NCI-H187 treated with DMSO at 0.1 percent for 48 hours (cell line): ENCODE results near the gene ARVCF.
A peak's percentile ranks its signal among the peaks of the same experiment; 100 is the strongest.

ENCODE experiments used
- DNase-seq: peaks from one replicate; lab custom pipeline; 2025; lab: John Stamatoyannopoulos, UW

Gene ARVCF

DNA sequence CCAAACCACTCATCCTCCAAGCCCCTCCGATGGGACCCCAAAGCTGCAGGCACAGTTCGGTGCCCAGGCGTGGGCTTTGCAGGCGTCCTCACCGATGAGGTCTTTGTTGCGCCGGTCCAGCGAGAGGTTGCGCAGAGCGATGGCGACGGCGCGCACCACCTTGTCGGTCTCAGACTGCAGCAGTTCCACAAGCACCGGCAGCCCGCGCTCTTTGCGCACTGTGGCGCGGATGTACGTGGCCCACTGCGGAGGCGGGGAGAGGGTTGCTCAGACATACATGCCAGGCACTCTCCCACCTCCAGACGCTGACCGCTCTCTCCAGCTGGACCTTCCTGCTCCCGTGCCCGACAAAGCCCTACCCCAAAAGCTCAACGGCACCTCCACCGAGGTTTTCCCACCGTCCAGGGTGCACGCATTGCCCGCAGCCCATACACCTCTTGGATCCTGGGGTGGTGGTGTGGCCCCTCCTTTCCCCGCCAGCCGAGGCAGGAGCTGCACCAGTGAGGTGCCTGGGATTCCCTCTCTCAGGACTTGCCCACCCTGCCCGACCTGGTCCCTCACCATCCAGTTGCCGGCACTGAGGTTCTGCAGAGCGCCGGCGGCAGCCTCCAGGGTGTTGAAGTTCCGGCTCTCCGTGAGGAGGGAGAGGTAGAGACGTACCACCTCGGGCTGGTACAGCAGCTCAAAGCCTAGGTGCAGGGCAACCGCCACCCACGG lies 42.9 kb downstream of the ARVCF start:
- DNase-seq = no peak

DNA sequence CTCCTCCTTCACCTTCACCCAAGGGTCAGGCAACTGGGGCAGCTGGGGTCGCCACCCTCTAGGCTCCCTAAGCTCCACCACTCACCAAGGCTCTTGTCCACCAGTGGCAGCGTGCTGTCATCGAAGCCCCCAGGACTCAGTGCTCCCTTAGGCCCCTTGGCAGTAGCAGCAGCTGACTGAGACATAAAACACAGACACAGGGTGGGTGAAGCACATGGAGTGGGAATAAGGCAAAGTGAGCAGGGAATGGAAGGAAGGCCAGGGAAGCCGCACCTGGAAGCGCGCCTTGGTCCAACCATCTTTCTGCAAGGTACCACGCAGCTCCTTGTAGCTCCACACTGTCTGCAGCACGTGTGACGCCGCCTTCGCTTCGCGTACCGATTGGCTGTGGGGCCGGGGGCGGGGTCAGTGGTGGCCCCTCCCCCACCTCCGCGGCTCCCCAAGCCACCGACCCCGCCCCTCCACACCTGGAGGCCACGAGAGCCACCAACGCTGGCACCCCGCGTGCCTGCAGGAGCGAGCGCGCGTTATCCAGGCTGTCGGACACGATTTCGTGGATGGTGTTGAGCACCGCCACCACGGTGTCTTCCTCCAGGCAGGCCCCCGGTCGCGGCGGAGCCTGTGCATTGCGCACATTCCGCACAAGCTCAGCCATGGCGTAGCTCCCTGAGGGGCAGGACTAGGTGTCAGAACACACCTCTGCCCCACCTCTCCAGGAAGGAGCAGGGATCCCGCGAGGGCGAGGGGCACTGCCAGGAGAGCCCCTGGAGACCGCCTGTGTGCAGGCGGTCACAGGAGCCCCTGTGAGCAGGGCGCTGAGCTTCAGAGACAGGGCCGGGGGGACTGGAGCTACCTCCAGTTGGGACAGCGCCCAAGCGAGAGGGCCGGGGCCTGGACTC lies 43.7 kb downstream of the ARVCF start:
- DNase-seq = no peak

DNA sequence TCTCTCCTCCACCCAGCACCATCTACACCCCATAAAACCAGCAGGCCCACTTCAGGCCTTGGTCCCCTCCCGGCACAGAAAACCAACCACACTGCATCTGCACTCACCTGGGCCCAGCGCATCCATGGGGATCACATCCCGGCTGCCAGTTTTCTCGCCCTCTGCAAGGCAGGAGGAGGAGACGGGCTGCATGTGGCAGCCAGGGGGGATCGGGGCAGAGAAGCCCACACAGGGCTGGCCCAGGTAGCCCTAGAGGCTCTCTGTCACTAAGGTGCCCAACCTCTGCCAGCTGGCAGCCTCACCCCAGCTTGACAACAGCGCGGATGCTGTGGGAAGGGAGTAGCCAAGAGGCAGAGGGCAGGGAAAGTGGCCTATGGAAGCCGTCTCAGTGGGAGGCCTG lies 44.4 kb downstream of the ARVCF start:
- no peak for DNase-seq

DNA sequence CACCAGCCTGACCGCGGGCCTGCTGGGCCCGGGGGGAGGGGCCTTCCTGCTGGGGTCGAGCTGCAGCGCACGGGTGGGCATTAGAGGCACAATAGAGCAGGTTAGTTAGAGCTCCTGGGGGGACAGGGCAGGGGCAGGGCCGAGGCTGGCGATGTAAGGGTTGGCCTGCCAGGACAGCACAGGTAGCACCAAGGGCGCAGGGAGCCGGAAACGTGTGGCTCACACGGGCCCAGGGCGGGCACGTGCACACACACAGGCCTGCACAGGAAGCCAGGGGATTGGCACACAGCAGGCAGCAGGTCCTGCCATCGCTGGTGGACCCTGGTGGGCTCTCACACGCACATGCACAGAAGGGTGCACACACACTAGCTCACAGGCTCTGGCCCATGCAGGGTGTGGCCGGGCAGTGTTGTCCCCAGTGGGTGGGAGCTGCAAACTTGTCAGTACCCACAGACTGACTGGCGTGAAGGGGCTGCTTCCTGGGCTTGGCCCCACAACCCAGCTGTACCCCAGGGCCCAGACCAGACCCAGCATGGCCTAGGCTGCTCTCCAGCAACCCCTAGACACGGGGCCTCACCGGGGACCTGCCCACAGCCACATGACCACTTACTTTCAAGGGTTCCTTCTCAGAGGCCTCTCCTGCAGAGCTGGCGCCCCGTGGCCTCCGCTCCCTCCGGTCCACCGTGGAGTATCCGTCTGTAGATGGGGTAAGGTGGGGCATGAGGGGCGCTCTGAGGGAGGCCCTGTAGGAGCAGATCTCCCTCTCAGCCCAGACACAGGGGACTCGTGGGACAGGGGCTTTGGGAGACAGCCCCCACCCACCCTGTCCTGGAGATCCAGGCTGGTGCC lies 45.1 kb downstream of the ARVCF start:
- no peak for DNase-seq

DNA sequence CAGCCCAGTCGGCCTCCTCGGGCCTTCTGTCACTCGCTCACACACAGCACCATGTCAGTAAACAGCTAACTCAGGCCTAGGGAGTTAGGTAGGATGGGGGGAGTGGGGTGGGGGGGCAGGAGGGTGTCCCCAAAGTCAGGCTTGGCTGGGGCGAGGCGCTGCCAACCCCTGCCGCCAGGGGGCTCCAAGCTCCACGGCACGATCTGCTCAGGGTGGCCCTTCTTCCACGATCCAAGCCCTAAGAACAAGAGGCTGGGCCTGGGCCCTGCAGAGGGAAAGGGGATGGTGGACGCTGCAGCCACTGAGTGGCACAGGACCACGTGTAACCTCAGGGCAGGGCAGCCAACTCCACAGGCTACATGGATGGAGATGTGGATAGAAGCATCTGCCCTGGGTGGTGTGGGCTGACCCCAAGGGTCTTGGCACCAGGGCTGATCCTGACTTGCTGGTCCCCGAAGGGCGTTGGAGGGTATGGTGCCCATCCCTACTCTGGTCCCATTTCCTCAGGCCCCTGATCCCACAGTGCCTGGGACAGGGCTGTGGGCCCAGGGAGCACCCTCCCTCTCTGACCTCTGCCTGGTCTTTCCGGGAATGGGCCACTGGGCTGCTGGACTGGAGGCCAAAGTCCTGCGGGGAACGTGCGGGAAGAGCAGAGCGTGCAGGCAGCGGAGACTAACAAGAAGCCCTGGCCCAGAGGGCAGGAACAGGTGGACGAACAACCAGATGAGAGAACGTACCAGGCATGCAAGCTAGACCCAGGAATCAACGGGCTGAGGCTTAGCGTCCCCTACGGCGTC lies 45.9 kb downstream of the ARVCF start:
- no peak for DNase-seq

DNA sequence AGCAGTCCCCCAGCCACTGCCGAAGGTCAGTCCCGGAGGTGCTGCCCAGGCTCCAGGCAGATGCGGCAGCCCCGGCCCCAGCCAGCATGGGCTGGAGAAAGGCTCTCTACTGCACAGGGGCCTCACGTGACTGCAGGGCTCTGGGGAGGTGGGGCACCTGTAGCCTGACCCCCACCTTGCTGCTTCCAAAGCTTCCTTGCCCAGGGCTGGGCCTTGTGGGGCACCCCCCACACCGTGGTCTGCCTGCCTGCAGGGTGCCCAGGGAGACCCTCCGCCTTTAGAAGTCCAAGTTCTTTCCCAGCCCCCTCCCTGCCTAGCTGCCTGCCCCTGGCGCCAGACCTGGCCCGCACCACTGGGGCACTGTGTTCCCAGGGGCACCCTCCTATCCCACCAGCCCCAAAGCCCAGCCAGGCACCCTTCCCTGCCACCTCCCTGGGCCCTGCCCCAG lies 46.6 kb downstream of the ARVCF start:
- DNase-seq = no peak

DNA sequence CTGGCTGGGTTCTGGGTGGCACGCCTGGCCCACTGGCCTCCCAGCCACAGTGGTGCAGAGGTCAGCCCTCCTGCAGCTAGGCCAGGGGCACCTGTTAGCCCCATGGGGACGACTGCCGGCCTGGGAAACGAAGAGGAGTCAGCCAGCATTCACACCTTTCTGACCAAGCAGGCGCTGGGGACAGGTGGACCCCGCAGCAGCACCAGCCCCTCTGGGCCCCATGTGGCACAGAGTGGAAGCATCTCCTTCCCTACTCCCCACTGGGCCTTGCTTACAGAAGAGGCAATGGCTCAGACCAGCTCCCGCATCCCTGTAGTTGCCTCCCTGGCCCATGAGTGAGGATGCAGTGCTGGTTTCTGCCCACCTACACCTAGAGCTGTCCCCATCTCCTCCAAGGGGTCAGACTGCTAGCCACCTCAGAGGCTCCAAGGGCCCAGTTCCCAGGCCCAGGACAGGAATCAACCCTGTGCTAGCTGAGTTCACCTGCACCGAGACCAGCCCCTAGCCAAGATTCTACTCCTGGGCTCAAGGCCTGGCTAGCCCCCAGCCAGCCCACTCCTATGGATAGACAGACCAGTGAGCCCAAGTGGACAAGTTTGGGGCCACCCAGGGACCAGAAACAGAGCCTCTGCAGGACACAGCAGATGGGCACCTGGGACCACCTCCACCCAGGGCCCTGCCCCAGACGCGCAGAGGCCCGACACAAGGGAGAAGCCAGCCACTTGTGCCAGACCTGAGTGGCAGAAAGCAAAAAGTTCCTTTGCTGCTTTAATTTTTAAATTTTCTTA lies 47.3 kb downstream of the ARVCF start:
- DNase-seq = no peak

DNA sequence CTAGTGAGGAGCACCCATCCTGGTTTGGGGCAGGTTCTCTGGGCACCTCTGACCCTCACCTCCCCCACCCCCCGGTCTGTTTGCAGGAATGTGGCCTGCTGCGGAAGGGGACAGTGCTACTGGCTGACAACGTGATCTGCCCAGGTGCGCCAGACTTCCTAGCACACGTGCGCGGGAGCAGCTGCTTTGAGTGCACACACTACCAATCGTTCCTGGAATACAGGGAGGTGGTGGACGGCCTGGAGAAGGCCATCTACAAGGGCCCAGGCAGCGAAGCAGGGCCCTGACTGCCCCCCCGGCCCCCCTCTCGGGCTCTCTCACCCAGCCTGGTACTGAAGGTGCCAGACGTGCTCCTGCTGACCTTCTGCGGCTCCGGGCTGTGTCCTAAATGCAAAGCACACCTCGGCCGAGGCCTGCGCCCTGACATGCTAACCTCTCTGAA lies 48.2 kb downstream of the ARVCF start:
- DNase-seq = no peak

DNA sequence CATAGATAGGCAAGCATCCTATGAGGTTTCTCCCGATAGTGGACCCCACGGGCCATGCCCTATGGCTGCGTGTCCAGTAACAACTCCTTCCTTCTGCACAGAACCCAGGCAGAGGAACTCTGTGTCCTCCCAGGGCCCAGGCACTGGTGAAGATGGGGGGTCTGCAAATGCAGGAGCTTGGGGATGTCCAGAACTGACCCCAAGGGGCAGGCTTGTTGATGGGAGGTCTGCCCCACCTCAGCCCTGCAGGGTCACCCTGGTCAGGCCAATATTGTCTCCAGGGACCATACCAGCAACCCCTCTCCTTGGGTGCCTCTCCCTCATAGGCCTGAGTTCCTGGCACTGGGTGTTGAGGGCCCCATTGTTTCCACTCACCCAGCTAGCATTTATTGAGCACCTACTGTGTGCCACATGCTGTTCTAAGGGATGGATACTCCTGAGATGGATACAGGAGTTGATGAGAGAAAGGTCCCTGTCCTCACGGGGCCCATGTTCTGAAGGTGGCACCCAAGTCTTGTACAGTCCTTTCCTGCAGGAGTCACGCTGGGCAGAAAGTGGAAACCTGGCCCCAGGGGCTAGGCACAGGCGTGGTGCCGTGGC lies 48.7 kb downstream of the ARVCF start:
- no peak for DNase-seq

DNA sequence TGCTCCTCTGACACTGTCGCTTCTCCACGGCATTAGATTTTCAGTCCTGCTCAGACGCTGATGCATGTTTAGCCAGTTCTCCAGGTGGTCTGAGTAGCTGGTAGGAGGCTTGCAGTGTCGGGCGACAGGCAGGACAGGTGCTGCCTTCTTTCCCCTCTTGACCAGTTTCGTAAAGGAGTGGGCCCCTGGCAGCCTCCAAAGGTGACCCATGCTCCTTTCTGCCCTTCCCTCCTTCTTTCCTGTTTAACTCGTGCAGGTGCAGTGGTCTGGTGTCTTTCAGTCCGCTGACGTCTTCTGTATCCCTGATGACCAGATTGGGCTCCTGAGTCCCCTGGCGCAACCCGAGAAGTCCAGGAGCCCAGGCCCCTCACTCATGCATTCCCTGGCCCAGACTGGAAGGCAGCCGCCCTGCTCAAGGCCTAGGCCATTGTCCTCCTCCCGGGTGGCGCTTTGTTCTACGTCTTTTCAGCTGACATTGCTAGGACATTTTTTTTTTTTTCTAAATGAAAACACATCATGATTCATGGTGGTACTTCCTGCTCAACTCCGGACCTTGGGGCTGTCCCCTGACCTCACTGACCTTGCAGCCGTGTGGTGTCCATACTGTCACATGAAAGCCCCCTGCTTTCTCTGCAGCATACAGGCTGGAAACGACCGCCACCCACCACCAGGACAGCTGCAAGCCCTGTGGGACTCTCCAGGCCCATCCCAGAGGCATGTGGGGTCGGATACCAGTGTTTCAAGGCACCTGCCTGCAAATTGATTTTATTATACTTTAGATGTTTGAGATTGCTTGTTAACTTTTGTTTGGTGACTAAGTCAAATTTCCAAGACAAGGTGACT lies 49.5 kb downstream of the ARVCF start:
- DNase-seq = no peak

DNA sequence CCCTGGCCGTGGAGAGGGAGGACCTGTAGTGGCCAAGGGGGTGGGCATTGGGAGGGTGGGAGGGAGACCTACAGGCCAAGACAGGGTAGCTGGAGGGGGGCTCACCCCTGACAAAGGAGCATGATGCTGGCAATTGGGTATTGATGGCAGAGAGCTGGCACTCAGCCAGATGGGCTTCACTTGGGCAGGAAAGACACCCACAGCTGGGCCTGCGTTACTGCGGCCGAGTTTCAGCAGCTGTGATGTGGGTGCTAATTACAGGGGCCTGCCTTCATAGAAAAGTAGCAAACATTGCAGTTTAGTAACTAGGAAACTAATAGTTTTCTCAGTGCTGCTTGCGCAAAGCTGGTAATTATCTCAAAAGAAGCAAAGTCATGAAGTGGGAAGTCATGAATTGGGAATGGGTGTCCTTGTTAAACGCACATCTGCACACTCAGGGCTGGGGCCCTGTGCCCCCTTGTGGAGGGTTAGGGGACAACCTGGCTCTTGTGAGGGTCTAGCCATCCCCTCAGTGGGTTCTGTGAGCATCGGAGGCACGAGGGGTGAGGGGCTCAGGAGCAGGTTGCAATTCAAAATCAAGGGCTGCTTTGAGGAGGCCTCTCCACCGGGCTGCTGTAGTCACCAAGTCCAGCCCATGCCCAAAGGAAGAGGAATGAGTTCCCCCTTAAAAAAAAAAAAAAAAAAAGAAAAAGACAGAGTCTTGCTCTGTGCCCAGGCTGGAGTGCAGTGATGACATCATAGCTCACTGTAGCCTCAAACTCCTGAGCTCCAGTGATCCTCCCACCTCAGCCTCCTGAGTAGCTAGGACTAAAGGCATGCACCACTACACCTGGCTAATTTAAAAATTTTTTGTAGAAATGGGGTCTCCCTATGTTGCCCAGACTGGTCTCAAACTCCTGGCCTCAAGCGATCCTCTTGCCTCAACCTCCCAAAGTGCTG lies 50.6 kb downstream of the ARVCF start:
- DNase-seq = no peak

DNA sequence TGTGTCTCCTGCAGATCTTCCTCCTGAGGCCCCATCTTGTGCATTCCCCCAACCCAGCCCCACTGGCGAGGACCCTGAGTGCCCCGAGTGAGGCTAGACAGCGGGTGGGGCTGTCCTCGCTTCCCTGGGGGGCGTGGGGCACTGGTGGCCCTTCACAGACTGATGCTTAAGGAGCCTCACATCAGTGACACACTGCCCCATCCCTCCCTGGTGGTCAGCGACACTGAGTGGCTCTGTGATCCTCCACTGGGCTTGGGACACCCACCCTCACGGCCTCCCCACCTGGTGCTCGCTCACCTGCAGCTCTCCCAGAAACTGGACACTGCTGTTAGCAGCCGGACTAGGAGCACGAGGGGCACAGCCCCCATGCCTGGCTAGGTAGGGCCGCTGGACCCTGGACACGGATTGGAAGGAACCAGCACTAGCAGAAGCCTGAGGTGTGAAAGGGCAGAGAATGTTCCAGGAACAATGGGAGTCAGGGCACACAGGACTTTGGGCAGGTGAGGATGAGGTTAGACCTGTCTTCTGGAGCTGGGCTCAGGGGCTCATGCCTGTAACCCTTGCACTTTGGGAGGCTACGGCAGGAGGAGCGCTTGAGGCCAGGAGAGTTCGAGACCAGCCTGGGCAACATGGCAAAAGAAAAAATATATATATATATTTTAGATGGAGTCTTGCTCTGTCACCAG lies 51.8 kb downstream of the ARVCF start:
- DNase-seq = no peak

DNA sequence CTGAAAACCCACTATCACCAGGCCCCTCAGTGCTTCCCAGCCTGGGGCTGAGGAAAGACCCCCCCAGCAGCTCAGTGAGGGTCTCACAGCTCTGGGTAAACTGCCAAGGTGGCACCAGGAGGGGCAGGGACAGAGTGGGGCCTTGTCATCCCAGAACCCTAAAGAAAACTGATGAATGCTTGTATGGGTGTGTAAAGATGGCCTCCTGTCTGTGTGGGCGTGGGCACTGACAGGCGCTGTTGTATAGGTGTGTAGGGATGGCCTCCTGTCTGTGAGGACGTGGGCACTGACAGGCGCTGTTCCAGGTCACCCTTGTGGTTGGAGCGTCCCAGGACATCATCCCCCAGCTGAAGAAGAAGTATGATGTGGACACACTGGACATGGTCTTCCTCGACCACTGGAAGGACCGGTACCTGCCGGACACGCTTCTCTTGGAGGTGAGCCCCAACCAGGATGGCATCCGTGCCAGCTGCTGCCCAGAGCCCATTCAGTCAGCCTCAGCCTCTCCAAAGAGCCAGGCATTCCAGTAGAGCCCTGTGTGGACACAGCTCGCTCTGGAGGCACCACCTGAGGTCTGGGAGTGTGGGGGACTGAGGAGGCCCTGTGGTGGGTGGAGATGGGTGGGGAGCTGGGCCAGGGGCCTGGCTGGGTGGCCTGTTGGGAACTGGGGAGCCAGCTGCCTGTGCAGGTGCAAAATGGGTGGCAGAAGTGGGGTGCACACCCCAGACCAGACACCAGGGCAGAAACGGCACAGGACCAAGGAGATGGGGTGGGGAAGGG lies 52.6 kb downstream of the ARVCF start:
- DNase-seq = no peak

DNA sequence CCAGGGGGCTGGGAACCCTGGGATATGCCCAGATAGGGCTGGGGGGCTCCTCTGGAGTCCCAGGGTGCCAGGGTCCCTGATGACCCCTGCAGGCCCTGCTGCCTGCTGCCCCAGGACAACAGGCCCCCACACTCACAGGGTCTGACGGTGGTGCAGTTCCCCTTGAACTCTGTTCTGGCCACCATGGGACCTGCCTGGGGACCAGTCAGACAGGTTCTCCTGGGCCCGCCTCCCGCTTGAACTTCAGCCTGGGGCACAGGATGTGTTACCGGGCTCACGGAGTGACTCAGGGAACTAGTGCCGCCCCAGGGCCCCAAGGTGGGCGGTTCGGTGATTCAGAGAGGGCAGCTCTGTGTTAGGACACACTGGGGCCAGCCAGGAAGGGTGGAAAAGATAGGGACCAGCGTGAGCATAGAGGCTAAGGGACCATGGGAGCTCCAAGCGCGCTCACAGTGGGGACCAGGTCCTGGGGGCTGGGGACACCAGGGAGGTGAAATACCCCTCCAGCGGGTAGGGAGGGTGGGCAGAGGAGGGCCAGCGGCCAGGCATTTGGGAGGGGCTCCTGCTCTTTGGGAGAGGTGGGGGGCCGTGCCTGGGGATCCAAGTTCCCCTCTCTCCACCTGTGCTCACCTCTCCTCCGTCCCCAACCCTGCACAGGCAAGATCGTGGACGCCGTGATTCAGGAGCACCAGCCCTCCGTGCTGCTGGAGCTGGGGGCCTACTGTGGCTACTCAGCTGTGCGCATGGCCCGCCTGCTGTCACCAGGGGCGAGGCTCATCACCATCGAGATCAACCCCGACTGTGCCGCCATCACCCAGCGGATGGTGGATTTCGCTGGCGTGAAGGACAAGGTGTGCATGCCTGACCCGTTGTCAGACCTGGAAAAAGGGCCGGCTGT lies 53.5 kb downstream of the ARVCF start:
- no peak for DNase-seq

DNA sequence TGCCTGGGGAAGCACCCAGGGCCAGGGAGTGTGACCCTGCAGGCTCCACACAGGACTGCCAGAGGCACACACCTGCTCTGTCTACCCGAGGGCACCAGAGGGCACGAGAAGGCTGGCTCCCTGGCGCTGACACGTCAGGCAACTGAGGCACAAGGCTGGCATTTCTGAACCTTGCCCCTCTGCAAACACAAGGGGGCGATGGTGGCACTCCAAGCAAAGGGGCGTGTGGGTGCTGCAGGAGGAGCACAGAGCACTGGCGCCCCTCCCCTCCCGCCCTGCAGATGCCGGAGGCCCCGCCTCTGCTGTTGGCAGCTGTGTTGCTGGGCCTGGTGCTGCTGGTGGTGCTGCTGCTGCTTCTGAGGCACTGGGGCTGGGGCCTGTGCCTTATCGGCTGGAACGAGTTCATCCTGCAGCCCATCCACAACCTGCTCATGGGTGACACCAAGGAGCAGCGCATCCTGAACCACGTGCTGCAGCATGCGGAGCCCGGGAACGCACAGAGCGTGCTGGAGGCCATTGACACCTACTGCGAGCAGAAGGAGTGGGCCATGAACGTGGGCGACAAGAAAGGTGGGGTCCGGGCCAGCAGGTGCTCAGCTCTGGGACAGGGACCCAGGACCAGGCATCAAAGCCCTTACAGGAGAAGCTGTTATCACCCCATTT lies 54.2 kb downstream of the ARVCF start:
- DNase-seq = peak; percentile 10
